Transverse colon (tissue), 4 donors: ENCODE data around the gene EDC4. TPM values are rescaled to one million over a fixed set of nuclear protein-coding genes. Genes with fewer than 3 reads are reported as not detected.
"Not testable (repeated sequence)": the region's sequence is repeated elsewhere in the genome, so short reads cannot be mapped to it uniquely, and the experiment has no call there.

Experiments
- DNase-seq: peaks from one replicate; pipeline ENCODE4 v3.0.0-alpha.2; 2019
- H3K27ac ChIP-seq, 4 donors: fragments of 200-600 bp; sonication (generic); 2 replicates each; pipeline ENCODE4 v1.5.1; 2016 to 2018; ENCODE audit warnings: inconsistent platforms in 4 of 4
- H3K27me3 ChIP-seq: fragments of 200-600 bp; sonication (generic); 2 replicates; pipeline ENCODE4 v1.5.1; 2017; ENCODE audit warnings: inconsistent platforms
- H3K36me3 ChIP-seq, 4 donors: fragments of 200-600 bp; sonication (generic); 2 replicates each; pipeline ENCODE4 v1.5.1; 2017 to 2019; ENCODE audit warnings: inconsistent platforms in 4 of 4
- H3K4me1 ChIP-seq, 4 donors: fragments of 200-600 bp; sonication (generic); 2 replicates each; pipeline ENCODE4 v1.5.1; 2017 to 2020; ENCODE audit warnings: inconsistent platforms in 4 of 4
- H3K4me3 ChIP-seq, 4 donors: fragments of 200-600 bp; sonication (generic); 1 replicate in 1 of 4; 2 replicates in 3 of 4; pipeline versions ENCODE4 v1.5.1 to v1.6.1; 2017 to 2019; ENCODE audit warnings: inconsistent platforms in 4 of 4
- H3K9me3 ChIP-seq, 2 donors: fragments of 200-600 bp; sonication (generic); 2 replicates each; pipeline ENCODE4 v1.5.1; 2017 to 2019; ENCODE audit warnings: inconsistent platforms in 2 of 2
- CTCF ChIP-seq, 5 experiments: fragments of 200-600 bp in 3 of 5; fragments of 450-650 bp in 2 of 5; sonication (generic) in 3 of 5; IDR thresholded peaks; 1 replicate in 2 of 5; 2 replicates in 3 of 5; pipeline ENCODE4 v1.5.1; 2016 to 2017; ENCODE audit warnings: antibody characterized with exemption in 5 of 5, inconsistent platforms in 3 of 5, mild to moderate bottlenecking in 2 of 5, moderate library complexity in 1 of 5
- EP300 ChIP-seq: sonication (generic); formaldehyde crosslinking; IDR thresholded peaks from one replicate; pipeline ENCODE4 v1.6.1; 2017; ENCODE audit warnings: antibody characterized with exemption, low read depth
- POLR2A ChIP-seq: fragments of 450-650 bp; IDR thresholded peaks from one replicate; pipeline ENCODE4 v1.6.1; 2016; ENCODE audit warnings: antibody characterized with exemption, mild to moderate bottlenecking, moderate library complexity
- POLR2AphosphoS5 ChIP-seq, 3 donors: sonication (generic); formaldehyde crosslinking; IDR thresholded peaks; one replicate each; pipeline ENCODE4 v1.6.1; 2016; ENCODE audit warnings: antibody characterized with exemption in 3 of 3
- WGBS, 2 donors: methylation state at CpG; one replicate each; pipeline ENCODE4 v1.1.5; 2018; ENCODE audit warnings: low coverage in 1 of 2; 5-methylcytosine and 5-hydroxymethylcytosine counted together
- in situ Hi-C, 4 donors: fragments of 200-750 bp; cut with MboI; loops; one replicate each; pipeline versions ENCODE4 v1.15.0 to v1.15.1; 2017; ENCODE audit warnings: low sequenced_read_pairs in 3 of 4, low pct_ligation_motif_present in 1 of 4, low pct_unique_long_range_greater_than_20kb in 1 of 4
- intact Hi-C: fragments of 100-400 bp; cut with DNase I; formaldehyde crosslinking; loops from one replicate; pipeline ENCODE4 v1.15.1; 2023; ENCODE audit warnings: low total_unique reads
- total RNA-seq, 4 donors: library from RNA; depleted of rRNA; stranded (reverse); fragments of >200 nt; gene quantifications; one replicate each; pipeline ENCODE4 v1.1.0, GENCODE V29; 2016

Gene EDC4
- total RNA-seq, 4 donors from 2014 or later, result 76.4 to 162 (median 105) TPM

GRCh38 chr16:67914758-67915495 is 42.1 kb downstream of the EDC4 start:
- no peak overlapping the region for H3K27ac ChIP-seq
- H3K9me3 ChIP-seq, result no peaks in the 10 kb centered on the region
- WGBS, 2 donors, result 84 to 100% methylated on average over 3 to 7 of the region's 7 CpGs
- no peak for TF ChIP-seq POLR2AphosphoS5 (IDR thresholded peaks at IDR 0.05)
- no peak for TF ChIP-seq CTCF (IDR thresholded peaks at IDR 0.05)
- TF ChIP-seq EP300, result no peak
- no peak for TF ChIP-seq POLR2A
- H3K4me1 ChIP-seq, result peaks cover 6 to 31% (median 14%) of the 10 kb centered on the region in 4 donors
- in situ Hi-C loops (no loop called here), intact Hi-C loops (no loop called here)
- no peak overlapping the region for H3K4me3 ChIP-seq
- H3K27me3 ChIP-seq, result no peaks in the 10 kb centered on the region
- peaks cover 0 to 4% (median 0%) of the 10 kb centered on the region in 4 donors for H3K36me3 ChIP-seq
- no peak for DNase-seq

DNA sequence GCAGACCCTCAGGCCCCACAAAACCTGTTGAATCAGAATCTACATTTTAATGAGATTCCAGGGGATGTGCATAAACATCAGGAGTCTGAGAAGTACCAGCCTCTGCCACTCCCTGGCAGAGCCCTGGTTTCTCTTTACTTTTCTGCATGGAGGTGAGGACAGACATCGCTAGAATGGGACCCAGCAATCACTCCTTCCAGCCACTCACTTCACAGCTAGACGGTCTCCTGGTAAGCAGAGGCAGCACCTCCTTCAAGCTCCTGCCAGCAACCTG is 42.6 kb downstream of the EDC4 start:
- intact Hi-C loops, H3K27me3 ChIP-seq, H3K36me3 ChIP-seq, H3K4me3 ChIP-seq, H3K9me3 ChIP-seq, in situ Hi-C loops, H3K27ac ChIP-seq, DNase-seq: not testable (repeated sequence)
- peaks cover 6 to 31% (median 14%) of the 10 kb centered on the region in 4 donors for H3K4me1 ChIP-seq
- 95% methylated on average over 2 of the region's 2 CpGs; no CpG with 5 or more reads in 1 of the 2 donors for WGBS, 2 donors

- Histone ChIP-seq H3K27me3 (no peaks in the 10 kb centered on the region), H3K9me3 (no peaks in the 10 kb centered on the region), H3K4me3 (no peak overlapping the region), H3K27ac (no peak overlapping the region), H3K36me3 (no peaks in the 10 kb centered on the region), H3K4me1 (peaks cover 6 to 31% (median 14%) of the 10 kb centered on the region in 4 donors)
- TF ChIP-seq POLR2A (no peak), POLR2AphosphoS5 (IDR thresholded peaks at IDR 0.05) (no peak), CTCF (IDR thresholded peaks at IDR 0.05) (no peak), EP300 (no peak)
- DNase-seq, result peak; percentile 52
- WGBS, 2 donors, result 84% methylated on average over 7 of the region's 7 CpGs; no CpG with 5 or more reads in 1 of the 2 donors
- in situ Hi-C loops, result no loop called here
- intact Hi-C loops, result no loop called here
Observed at GRCh38 chr16:67915831-67916723, 43.2 kb downstream of the EDC4 start.

DNA sequence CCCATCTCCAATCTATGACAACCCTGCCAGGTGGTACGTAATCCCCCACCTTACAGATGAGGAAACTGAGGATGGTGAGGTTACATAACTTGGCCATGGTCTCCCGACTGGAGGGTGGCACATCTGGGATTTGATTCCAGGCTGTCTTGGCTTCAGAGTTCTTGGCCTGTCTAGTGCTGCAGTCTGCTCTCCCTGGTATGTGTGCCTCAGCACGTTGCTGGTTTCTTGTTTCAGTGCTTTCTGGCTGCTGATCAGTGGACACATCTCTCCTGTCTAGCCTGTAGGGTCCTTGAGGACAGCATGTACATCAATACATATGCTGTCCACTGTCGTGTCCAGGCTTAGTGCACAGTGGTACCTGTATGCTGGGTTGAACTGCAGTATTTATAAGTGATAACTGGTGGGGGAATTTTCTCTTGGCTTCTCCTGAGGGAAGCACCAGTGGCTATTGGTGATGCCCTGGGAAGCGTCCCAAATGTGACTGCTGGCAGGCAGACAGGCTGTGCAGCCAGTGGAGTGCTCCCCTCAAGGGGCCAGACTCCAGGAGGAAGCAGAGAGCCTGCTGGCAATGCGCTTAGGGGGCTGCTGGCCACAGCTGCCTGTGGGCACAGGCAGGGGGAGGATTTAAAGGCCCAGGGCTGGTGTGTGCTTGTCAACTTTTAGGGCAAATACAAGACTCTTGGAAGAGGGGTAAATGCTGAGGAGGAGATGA is 44.4 kb downstream of the EDC4 start:
- no peaks in the 10 kb centered on the region for H3K9me3 ChIP-seq
- in situ Hi-C loops, result no loop called here
- TF ChIP-seq EP300, result no peak
- TF ChIP-seq CTCF (IDR thresholded peaks at IDR 0.05), result no peak
- TF ChIP-seq POLR2AphosphoS5 (IDR thresholded peaks at IDR 0.05), result no peak
- TF ChIP-seq POLR2A, result no peak
- intact Hi-C loops, result no loop called here
- peak overlapping the region; percentile 10 to 54 (median 32) for H3K27ac ChIP-seq
- no peak overlapping the region for H3K4me3 ChIP-seq
- no peaks in the 10 kb centered on the region for H3K36me3 ChIP-seq
- 67% methylated on average over 6 of the region's 6 CpGs; no CpG with 5 or more reads in 1 of the 2 donors for WGBS, 2 donors
- no peak for DNase-seq
- H3K4me1 ChIP-seq, result peaks cover 6 to 31% (median 14%) of the 10 kb centered on the region in 4 donors
- no peaks in the 10 kb centered on the region for H3K27me3 ChIP-seq
